Stimulated activated naive CD4-positive, alpha-beta T cell treated with Interleukin-2 at 50 U/mL for 16 hours (primary cell): ENCODE data around the gene SPRR5.

Source experiments
- DNase-seq: peaks from one replicate; lab custom pipeline; 2025; lab: John Stamatoyannopoulos, UW

SPRR5 gene

GRCh38 chr1:152983234-152983633 lies 36.2 kb downstream of the SPRR5 start:
- no peak for DNase-seq

- no peak for DNase-seq
Measured at GRCh38 chr1:152983743-152984142, 36.7 kb downstream of the SPRR5 start, which contains the start of gene SPRR1A. TSS of gene SPRR1A (plus strand) at chr1:152984081. CDS start at chr1:152985231, 1,150 bp downstream.

- no peak for DNase-seq
Measured at GRCh38 chr1:152986578-152986977, 39.6 kb downstream of the SPRR5 start.

GRCh38 chr1:152993186-152993585 lies 46.2 kb downstream of the SPRR5 start:
- no peak for DNase-seq

- no peak for DNase-seq
Measured at GRCh38 chr1:152995842-152996241, 48.8 kb downstream of the SPRR5 start.

GRCh38 chr1:152996633-152997400 lies 49.8 kb downstream of the SPRR5 start:
- no peak for DNase-seq

GRCh38 chr1:152997901-152998300 lies 50.9 kb downstream of the SPRR5 start:
- DNase-seq: no peak

GRCh38 chr1:152998476-152998875 lies 51.5 kb downstream of the SPRR5 start:
- DNase-seq: no peak
